D341Med (cell line): Measurements from ENCODE around the gene CARHSP1.
A peak's percentile ranks its signal among the peaks of the same experiment; 100 is the strongest.
"Not testable (repeated sequence)": the region's sequence is repeated elsewhere in the genome, so short reads cannot be mapped to it uniquely, and the experiment has no call there.

Experiments used
- DNase-seq: peaks from one replicate; pipeline ENCODE4 v3.0.0; 2012; ENCODE audit warnings: low spot score

CARHSP1 gene

DNA sequence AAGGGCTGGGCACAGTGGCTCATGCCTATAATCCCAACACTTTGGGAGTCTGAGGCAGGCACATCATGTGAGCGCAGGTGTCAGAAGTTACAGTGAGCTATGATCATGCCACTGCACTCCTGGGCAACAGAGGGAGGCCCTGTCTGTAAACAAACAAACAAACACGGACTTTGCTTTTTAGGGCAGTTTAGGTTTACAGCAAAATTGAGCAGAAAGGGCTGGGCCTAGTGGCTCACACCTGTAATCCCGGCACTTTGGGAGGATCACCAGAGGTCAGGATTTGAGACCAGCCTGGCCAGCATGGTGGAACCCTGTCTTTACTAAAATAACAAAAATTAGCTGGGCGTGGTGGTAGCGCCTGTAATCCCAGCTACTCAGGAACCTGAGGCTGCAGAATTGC is 3.3 kb upstream of the CARHSP1 start:
- DNase-seq = no peak

DNA sequence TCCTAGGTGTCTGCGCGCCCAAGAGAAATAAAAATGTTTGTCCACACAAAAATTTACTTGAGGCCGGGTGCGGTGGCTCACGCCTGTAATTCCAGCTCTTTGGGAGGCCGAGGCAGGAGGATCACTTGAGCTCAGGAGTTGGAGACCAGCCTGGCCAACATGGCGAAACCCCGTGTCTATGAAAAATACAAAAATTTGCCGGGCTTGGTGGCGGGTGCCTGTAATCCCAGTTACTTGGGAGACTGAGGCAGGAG is 1.1 kb upstream of the CARHSP1 start:
- DNase-seq = not testable (repeated sequence)

DNA sequence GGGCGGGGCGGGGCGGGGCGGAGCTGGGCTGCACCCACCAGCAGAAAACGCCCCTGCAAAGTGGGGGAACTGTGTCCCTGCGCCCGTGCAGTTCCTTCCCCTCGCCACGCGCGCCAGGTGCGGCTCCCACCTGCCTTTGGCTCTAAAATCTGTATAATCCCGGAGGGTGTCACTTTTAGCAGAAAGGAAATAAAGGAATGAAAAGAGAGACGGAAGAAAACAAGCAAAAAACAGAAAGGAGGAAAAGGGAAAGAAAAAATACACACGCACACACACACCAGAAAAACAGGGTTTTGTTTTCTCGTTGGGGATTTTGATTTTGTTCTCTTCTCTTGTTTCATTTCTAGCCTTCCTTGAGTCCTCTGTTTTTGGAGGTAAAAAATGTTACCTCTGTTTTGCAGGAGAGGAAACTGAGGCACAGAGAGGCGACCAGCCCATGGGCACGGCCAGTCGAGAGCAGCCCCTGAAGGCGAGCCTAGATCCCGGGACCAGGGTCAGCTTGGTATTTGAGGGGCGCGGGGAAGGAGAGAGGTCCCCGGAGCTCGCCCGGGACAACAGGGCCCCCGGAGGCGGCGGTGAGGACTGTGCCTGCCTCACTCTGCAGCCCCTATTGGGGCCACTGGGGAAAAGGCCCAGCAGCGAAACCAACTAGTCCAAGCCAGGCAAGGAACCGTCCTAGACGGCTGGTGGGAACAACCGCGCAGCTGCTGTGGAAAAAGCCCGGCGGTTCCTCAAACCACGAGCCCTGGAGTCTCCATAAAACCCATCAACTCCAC is 594 bp upstream of the CARHSP1 start:
- peak; percentile 67 for DNase-seq

DNA sequence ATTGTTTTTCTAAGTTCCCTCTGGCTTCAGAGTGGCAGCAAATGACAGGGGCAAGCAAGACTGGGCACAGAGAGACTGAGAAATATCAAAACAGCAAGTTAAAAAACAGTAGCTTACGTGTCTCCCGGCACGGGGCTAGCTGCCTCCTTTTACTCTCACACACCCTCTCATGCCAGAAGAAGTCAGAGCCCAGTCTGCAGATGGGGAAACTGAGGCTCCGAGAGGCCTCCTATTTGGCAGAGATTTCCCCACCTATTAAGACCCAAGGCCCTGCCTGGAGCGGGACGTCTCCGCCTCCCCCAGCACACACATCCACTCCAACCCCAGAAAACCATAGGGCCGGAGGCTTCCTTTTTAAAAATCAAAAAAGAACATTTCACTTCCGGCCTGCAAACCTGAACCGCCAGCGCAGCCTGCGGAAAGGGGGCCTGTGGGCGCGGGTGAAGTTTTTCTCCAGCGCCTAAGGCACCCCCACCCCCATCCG is 832 bp downstream of the CARHSP1 start:
- DNase-seq = no peak

DNA sequence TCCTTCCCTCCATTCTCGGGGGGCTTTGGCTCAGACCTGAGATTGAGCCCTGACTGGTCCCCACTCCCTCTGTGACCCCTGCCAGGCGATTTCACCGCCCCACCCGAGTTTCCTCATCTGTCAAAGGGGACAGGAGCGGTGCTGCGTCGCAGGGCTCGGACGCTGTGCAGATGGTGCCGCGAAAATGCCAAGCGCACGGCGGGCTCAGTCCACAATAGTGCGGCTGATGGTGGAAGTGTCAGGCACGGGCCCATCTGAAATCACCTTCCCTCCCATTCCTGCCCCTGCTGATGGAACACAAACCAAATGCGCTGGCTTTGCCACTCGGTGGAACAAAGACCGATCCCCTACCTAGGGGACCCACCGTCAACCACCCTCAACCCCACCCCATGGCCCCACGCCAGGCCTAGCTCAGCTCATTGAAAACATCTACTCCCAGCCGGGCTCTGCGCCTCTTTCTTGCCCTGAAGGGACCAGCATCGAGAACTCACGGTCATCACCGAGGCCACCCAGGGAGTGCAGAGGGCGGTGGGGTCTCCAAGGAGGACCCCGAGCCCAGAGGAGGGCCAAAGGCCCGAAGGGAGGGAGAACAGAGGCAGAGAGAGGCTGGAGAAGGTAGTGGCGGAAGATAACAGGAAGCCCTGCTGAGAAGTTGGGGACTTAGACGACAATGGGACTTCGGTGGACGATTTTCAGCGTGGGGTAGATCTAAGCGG is 1.4 kb downstream of the CARHSP1 start:
- DNase-seq = no peak

DNA sequence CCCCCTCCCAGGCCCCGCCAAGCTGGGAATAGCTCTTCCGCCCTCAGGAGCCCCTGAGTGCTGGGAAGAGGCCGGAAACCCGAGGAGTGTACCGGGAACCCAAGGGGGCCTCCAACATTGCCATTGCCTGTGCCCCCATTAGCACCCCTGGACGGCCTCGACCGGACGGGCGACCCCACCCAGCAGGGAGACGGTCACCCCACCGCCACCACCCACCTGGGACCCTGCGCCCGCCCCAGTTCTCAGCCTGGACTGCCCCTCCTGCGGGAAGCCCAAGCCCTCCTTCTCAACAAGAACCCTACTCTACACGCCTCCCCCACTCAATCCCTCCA is 2.0 kb downstream of the CARHSP1 start:
- DNase-seq = no peak

DNA sequence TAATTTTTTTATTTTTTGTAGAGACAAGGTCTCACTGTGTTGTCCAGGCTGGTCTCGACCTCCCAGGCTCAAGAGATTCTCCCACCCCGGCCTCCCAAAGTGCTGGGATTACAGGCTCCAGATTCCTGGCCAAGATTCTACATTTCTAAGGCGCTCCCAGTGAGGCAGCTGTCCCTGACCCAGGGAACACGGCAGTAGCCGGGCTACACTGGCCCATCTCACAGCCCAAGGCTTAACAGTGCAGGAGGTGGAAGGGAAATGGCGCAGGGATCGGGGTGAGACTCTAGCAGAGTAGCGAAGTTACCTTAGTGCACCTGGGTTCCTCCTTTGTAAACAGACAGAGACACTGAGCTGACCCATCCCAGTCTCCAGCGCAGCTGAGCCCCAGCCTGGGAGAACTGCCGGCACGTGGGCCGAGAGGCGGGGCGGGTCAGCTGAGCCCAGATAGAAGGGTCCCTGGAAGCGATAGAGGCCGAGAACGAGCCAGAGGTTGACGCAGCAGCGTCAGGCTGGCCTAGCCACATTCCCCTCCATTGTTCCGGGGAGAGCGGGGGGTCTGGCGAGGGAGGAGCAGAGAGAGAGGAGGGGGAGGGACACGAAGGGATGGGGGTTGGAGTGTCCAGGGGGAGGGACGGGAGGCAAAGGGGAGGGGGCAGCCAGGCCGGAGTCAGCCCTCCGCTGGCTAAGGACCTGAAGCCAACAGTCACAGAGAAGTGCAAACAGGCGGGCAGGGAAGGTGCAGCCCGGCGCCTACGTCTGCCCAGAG is 2.5 kb downstream of the CARHSP1 start:
- no peak for DNase-seq

DNA sequence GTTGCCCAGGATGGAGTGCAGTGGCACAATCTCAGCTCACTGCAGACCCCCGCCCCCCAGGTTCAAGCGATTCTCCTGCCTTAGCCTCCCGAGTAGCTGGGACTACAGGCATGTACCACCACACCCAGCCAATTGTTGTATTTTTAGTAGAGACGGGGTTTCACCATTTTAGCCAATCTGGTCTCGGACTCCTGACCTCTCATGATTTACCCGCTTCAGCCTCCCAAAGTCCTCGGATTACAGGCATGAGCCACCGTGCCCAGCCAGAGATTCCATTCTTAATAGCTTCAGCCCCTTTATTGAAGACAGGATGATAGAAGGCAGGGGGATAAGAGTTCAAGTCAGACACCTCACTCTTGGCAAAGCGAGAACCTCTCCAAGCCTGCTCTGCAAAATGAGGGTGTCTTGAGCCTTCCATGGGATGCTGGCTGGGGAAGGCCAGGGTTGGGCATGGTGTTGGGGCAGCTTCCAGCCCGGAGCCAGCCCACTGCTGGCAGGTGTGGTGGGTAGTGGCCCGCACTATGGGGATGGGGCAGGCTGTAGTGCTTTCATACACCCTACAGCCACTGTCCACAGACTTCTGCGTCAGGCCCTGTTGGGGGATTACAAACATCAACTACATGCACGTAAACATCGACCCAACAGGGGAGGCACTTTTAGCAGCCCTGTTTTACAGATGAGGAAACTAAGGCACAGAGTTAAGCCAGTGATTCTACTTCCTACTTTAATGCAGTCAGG is 3.5 kb downstream of the CARHSP1 start:
- no peak for DNase-seq

DNA sequence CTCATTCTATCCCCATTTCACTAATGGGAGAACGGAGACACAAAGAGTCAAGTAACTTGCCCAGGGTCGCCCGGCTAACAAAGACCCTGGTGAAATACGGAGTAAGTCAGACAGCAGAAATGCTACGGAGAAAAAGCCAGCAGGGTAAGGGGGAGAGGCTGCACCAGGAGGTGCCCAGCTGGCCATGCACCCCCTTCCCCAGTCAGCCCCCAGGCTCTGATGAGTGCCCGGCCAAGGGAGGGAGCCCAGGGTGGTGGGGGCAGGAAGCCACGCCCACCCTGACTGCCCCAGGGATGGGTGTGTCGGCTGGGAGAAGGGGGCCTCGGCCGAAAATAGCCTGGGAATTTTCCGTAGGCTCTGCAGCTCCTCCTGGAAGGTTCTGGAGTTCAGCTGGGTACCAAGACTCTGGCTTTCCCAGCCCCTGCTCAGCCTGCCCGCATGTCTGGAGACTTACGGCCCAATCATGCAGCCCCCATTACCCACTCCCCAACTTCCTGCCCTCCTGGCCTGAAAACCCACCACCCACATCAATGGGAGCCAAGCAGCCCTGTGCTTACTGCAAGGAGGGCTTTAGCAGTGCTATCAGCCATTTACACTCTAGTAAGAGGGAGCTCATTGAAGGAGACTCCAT is 4.2 kb downstream of the CARHSP1 start:
- DNase-seq = no peak

DNA sequence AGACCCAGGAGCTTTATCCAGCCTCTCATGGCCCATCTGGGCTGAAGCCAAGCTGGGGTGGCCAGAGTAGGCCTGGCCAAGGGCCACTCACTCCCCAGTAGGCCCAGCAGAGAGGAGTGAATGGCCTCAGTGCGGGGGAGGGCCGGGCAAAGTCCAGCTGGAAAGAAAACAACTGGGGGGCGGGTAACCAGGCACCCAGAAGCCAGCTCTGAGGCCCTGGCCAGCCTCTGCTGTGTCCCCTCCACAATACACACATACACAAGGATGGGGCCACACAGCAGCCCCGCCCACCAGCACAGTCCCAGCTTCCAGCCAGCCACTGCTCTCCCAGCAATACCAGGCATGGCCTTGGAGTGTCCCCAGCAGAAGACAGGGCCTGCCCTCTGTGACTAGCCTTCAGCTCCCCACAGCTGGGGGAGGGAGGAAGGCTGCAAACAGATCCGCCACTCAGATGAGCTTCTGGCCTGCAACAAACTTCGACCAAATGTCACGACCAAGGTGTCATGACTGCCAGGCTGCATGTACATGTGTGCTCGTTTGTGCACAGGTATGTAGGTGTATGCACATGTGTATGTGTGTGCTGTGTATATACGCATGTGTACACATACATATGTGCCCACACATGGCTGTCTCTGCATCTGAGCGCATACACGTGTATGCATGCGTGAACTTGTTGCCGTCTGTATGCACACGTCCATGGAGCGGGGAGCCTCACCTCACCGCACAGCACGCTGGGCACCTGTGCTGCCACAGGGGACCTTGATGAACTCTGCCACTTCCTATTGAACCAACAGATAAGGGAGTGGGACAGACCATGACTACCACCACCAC is 5.0 kb downstream of the CARHSP1 start:
- DNase-seq = no peak

DNA sequence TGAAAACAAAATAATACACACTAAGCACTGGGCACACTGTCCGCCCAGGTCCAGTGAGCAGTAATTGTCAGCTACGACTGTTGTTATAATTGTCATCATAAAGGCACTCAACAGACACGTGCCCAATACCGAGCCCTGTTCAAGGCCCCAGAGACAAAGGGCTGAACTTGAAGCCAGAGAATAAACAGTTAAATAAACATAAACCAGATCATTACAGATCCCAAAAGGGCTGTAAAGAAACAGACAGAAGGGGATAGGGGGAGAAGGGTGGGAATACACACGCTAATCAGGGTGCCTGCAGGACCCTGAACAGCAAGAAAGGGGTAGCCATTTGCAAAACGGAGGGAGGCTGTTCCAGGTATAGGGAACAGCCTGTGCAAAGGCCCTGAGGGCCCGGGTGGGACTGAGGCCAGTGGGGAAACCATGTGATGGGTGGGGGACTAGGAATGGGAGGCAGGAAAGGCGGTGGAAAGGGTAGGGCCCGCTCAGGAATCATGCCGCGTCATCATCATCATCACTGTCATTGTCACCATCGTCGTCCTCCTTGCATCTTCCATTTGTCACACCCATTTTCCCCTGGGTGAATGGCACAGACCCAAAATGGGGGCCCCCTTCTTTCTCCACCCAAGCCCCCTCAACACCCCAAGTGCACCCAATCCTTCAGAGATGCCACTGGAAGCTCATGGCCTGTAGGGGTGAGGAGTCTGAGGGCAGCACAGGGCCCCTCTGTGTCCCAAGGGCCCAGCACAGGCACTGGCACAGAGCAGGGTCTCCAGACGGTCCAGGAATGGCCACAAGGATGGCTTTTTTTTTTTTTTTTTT is 6.3 kb downstream of the CARHSP1 start:
- DNase-seq = no peak

DNA sequence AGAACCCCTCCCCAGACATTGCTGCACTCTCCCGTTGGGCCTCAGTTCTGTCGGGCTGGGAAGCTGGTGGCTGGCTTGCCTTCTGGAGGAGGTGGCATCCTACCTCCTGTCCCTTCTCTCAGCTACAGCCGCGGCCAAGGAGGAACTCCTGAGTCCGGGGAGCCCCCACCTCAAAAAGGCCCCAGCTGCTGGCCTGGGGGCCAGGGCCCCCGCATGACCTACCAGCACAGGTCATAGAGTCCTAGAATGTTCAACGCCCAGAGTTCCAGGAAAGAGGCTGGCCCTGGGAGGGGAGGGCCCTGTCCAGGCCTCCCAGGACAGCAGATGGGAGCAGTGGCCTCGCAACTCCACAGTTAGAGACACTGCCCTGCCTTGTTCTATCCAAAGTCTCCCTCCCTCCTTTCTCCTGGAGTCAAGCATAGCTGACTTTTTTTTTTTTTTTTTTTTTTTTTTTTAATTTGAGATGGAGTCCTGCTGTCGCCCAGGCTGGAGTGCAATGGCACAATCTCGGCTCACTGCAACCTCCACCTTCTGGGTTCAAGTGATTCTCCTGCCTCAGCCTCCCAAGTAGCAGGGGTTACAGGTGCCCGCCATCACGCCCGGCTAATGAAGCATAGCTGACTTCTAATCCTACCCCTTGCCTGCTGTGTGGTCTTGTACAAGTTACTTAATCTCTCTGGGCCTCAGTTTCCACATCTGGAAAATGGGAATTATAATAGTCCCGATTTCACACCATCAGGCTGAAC is 7.1 kb downstream of the CARHSP1 start:
- DNase-seq = no peak

DNA sequence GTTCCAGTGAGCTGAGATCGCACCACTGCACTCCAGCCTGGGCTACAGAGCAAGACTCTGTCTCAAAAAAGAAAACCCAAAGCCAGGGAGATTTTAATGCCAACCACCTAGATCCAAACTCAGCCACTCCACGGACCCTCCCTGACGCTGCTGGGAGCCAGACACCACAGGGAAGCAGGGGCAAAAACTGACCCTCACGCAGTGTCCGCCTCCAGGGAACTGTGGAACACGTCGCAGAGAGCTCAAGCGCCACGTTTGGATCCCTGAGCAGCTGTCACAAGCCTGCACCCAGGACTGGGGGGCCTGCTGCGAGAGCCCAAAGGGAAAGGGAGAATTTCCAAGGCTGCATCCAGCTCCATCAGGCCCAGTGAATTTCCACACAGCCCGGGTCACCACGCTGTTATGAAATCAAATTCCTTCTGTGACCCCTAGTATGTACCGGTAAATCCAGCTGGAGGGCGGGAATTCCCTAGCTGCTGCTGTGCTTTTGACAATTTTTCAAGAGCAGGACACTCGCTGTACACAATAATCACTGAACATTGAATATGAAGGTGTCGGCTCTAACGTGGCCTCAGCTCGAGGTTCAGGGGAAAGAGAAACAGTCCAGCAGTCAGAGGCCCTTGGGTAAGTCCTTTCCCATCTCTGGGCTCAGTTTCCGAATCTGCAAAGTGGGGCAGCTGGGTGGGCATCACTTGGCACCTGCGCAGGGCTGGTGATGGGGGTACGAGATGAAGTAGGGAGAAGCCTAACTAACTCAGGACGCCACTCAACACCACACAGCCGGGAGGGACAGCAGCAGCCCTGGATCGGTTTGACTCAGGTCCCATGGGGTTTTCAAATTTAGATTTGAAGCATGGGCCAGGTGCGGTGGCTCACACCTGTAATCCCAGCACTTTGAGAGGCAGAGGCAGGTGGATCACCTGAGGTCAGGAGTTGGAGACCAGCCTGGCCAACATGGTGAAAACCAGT is 8.6 kb downstream of the CARHSP1 start:
- no peak for DNase-seq

DNA sequence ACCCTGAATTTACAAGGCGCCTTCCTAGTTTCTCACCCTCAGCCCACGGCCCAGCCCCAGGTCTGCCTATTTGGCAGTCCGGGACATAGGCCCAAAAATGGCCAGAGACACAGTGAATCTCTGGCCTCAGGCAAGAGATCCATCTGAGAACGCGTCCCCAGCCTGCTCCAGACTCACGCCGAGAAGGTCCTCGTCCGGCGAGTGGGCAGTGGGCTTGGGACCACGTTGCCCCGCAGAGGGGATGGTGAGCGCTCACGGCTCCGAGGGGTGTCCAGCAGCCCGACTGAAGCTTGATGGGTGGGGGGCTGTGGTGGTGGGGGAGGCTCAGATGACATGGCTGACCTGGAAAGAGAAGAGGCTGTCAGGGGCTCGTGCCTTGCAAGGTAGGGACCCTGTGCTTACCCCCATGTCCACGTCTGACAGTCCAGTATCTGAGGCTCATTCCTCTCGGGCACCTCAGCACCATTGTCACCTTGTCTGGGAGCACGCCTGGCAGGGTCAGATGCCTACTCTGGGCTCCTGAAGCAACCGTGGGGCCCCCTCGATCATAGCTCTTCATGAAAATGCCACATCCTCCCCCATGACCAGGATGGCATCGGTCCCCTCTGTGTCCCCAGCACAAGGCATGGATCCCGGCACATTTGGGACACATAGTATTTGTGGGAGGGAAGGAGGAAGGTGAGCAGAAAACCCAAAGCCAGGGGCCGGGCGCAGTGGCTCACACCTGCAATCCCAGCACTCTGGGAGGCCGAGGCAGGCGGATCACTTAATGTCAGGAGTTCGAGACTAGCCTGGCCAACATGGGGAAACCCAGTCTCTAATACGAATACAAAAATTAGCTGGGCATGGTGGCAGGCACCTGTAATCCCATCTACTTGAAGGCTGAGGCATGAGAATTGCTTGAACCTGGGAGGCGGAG is 9.6 kb downstream of the CARHSP1 start:
- DNase-seq = no peak

DNA sequence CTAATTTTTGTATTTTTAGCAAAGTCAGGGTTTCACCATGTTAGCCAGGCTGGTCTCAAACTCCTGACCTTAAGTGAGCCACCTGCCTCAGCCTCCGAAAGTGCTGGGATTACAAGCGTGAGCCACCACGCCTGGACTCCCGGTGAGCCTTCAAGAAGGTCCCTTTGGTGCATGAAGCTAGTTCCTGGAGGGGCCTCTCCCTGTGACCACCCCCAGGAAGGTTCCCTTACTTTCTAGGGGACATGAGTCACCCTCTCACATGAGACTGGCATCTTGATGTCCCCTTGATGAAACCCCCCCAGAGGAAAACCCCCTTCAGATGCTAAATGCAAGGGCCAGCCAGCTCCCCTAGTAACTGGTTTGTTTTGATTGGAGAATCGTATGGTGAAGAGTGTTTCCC is 12.8 kb downstream of the CARHSP1 start:
- DNase-seq = no peak

DNA sequence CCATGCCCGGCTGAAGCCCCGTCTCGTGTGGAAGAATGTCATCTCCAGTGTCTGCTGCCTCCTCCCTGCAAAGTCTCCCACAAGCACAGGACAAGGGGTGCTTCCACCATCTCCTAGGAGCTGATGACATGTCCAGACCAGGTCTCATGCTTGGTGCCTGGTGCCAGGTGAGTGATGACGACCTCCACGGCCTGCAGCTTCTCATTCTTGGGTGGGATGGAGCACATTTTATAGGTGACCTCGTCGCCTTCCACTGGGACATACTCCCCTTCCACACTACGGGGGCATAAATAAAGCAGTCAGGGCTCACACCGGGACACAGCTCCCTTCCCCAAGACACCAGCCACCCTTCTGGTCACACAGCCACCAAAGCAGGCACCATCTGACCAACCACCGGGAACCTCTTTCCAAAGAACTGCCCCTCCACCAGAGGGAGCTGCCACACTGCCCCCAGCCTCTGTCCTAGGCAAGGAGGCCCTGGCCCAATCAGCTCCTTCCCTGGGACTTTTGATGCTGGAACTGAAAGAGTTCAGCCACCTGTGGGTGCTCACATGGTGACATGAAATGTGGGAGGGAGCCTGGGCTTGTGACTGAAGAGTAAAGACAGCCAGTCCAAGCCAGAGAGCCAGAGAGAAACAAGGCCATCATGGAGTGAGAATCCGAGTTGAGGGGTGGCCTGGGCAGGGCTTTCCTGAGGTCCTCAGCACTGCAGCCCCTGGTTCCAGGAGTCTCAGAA is 13.6 kb downstream of the CARHSP1 start:
- DNase-seq = no peak
